Activated CD8-positive, alpha-beta memory T cell treated with anti-CD3 and anti-CD28 coated beads, Interleukin-2, amount 10 ng/mL, durations not matched to agents 7 days and 5 days (primary cell): Measurements from ENCODE around the gene SLAMF7. TPM values are rescaled to one million over a fixed set of nuclear protein-coding genes. Genes with fewer than 3 reads are reported as not detected.

Source experiments
- ATAC-seq: fragments of 150-1000 bp; cut with Tn5 transposase; one replicate; pipeline ENCODE4 v1.10.0; 2021; ENCODE audit warnings: moderate library complexity
- CTCF ChIA-PET: fragments of 350-600 bp; sonication (Branson Sonifier 250); formaldehyde crosslinking; loops from one replicate; lab custom pipeline; 2021; ENCODE audit warnings: antibody characterized with exemption; lab: Charles Lee
- DNase-seq: peaks from one replicate; pipeline ENCODE4 v3.0.0-alpha.2; 2020
- H3K27ac Mint-ChIP-seq: one replicate; pipeline ENCODE4 v1.8.0; 2021; ENCODE audit warnings: mild to moderate bottlenecking, mixed read lengths
- H3K27me3 Mint-ChIP-seq: one replicate; pipeline ENCODE4 v1.8.0; 2021; ENCODE audit warnings: mixed read lengths
- H3K36me3 Mint-ChIP-seq: one replicate; pipeline ENCODE4 v1.8.0; 2021; ENCODE audit warnings: mild to moderate bottlenecking, mixed read lengths
- H3K4me1 Mint-ChIP-seq: one replicate; pipeline ENCODE4 v1.8.0; 2021; ENCODE audit warnings: mixed read lengths
- H3K4me3 Mint-ChIP-seq: one replicate; pipeline ENCODE4 v1.8.0; 2021; ENCODE audit warnings: mild to moderate bottlenecking, moderate library complexity, mixed read lengths
- H3K9me3 Mint-ChIP-seq: one replicate; pipeline ENCODE4 v1.8.0; 2022; ENCODE audit warnings: low read depth, mixed read lengths
- total RNA-seq, 2 experiments: library from RNA; stranded (reverse); gene quantifications; one replicate each; pipeline ENCODE4 v1.2.3, GENCODE V29; 2021

SLAMF7 gene
- total RNA-seq, 2 experiments from 2014 or later: 107 to 126 TPM

DNA sequence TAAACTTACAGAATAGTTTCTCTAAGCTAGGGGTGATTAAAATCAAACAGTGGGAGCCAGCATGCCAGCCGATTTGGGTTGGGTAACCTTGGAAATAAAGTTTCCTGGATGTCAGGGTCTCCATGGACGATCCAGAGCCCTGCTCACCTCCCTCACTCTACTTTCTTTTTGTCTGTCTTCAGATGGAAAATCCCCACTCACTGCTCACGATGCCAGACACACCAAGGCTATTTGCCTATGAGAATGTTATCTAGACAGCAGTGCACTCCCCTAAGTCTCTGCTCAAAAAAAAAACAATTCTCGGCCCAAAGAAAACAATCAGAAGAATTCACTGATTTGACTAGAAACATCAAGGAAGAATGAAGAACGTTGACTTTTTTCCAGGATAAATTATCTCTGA, 13.9 kb downstream of the SLAMF7 start:
- no peaks in the 10 kb centered on the region for H3K9me3 Mint-ChIP-seq
- H3K27me3 Mint-ChIP-seq: no peaks in the 10 kb centered on the region
- CTCF ChIA-PET: interaction anchor here (1.0 to 1.7 kb wide), 5 partner anchors 9 to 124 kb away, joined by 4 to 5 read pairs (median 4); partner anchors contain the start of gene SLAMF7
- DNase-seq: no peak
- H3K27ac Mint-ChIP-seq: no peak overlapping the region
- ATAC-seq: no peak
- H3K36me3 Mint-ChIP-seq: peaks cover 72% of the 10 kb centered on the region
- H3K4me1 Mint-ChIP-seq: peaks cover 80% of the 10 kb centered on the region
- no peak overlapping the region for H3K4me3 Mint-ChIP-seq

DNA sequence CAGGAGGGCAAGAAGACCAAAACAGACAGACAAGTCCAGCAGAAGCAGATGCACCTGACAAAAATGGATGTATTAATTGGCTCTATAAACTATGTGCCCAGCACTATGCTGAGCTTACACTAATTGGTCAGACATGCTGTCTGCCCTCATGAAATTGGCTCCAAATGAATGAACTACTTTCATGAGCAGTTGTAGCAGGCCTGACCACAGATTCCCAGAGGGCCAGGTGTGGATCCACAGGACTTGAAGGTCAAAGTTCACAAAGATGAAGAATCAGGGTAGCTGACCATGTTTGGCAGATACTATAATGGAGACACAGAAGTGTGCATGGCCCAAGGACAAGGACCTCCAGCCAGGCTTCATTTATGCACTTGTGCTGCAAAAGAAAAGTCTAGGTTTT, 14.5 kb downstream of the SLAMF7 start:
- Mint-ChIP-seq H3K4me3 (no peak overlapping the region), H3K27me3 (no peaks in the 10 kb centered on the region), H3K9me3 (no peaks in the 10 kb centered on the region), H3K4me1 (peaks cover 75% of the 10 kb centered on the region), H3K27ac (no peak overlapping the region), H3K36me3 (peaks cover 65% of the 10 kb centered on the region)
- CTCF ChIA-PET: interaction anchor here (1.4 to 1.5 kb wide), 2 partner anchors 9 to 14 kb away, joined by 5 read pairs; no protein-coding TSS in a partner anchor
- DNase-seq (no peak), ATAC-seq (no peak)

DNA sequence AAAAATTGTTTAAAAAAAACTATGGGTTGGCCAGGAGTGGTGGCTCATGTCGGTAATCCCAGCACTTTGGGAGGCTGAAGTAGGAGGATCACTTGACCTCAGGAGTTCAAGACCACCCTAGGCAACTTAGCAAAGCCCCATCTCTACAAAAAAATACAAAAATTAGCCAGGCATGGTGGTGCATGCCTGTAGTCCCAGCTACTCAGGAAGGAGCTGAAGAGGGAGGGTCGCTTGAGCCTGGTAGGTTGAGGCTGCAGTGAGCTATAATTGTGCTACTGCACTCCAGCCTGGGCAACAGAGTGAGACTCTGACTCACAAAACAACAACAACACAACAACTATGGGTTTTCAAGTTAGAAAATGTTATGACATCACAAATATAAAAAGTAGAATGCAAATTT, 16.4 kb downstream of the SLAMF7 start:
- Mint-ChIP-seq H3K4me1 (peaks cover 66% of the 10 kb centered on the region), H3K9me3 (no peaks in the 10 kb centered on the region), H3K27me3 (no peaks in the 10 kb centered on the region), H3K4me3 (no peak overlapping the region), H3K27ac (peak overlapping the region; percentile 94), H3K36me3 (peaks cover 53% of the 10 kb centered on the region)
- no peak for DNase-seq
- CTCF ChIA-PET: interaction anchor here (0.8 to 2.7 kb wide), 15 partner anchors 8 to 80 kb away, joined by 3 to 35 read pairs (median 7); partner anchors contain the start of gene CD48
- no peak for ATAC-seq

DNA sequence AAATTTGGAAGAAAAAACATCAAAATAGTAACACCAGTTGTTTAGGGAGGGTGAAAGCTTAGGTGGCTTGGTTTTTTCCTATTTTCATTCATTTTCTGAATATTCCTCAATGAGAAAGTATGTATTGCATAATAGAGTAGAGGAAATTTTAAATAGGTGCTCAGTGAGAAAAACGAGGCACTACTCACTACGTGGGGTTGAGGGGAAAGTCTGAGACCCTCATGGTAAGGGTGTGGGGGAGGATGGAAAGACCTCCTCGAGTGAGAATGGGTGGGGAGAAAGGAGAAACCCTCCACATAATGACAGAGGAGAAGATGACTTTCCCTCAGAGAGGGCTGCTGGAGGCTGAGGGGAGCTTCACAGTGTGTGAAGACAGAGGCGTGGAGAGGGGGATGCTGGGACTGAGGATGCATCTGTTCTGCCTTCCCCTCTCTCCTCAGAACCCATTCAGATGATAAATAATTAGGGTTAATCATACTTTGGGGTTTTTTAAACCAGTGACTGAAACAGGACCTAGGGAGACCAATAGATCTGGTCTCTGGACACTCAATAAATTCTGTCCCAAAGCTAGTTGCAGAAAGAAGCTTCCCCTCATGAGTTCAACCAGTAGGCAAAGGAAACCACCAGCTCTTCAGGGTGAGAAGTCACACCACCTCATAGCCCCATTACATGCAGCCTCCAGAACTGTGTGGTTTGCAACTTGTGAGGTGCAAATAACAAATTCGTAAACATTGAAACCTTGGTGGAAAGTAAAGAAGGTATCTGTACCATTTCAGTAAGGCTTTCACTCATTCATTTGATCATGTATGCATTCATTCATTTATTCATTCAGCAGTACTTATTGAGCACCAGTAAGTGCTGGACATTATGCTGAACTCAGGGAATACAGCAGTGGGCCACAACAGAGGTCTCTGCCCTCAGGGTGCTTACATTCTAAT, 17.1 kb downstream of the SLAMF7 start:
- peak overlapping the region; percentile 25 for H3K4me3 Mint-ChIP-seq
- no peaks in the 10 kb centered on the region for H3K27me3 Mint-ChIP-seq
- H3K27ac Mint-ChIP-seq: peak overlapping the region; percentile 94
- ATAC-seq: peak; percentile 83
- H3K9me3 Mint-ChIP-seq: peaks cover 2% of the 10 kb centered on the region
- CTCF ChIA-PET: interaction anchor here (0.8 to 2.7 kb wide), 16 partner anchors 8 to 81 kb away, joined by 3 to 35 read pairs (median 7); partner anchors contain the start of genes CD48 and SLAMF7
- H3K36me3 Mint-ChIP-seq: peaks cover 49% of the 10 kb centered on the region
- DNase-seq: peak; percentile 84
- H3K4me1 Mint-ChIP-seq: peaks cover 61% of the 10 kb centered on the region

DNA sequence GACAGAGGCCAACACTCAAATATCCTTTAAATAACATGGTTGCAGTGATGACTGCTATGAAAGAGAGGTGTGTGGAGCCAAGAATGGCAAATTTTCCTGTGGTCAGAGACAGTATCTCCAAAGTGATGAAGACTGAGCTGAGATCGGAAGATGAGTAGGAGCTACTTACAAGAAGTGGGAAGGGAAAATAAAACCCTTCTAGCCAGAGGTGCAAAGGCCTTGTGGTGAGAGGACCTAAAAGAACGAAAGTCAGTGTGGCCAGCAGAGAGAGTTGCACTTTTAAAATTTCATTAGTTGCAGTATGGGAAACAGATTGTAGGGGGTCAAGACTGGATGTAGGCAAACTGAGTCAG, 17.8 kb downstream of the SLAMF7 start:
- Mint-ChIP-seq H3K4me1 (peaks cover 59% of the 10 kb centered on the region), H3K27me3 (no peaks in the 10 kb centered on the region), H3K9me3 (peaks cover 4% of the 10 kb centered on the region), H3K4me3 (peak overlapping the region; percentile 4), H3K36me3 (peaks cover 48% of the 10 kb centered on the region), H3K27ac (peak overlapping the region; percentile 94)
- no peak for DNase-seq
- CTCF ChIA-PET: interaction anchor here (1.0 to 2.7 kb wide), 9 partner anchors 9 to 34 kb away, joined by 3 to 35 read pairs (median 12); partner anchors contain the start of gene SLAMF7
- ATAC-seq: peak; percentile 29

DNA sequence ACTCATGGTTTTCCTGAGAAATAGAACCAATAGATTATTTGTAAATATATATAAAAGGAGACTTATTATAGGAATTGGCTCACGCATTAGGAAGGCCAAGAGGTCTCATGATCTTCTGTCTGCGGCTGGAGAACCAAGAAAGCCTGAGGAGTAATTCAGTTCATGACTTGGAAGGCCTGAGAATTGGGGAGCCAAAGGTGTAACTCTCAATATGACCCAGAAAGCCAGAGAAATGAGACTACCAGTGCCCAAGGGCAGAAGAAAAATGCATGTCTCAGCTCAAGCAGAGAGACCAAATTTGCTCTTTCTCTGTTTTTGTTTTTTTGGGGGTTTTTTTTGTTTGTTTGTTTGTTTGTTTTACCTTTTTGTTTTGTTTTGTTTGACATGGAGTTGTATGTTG, 19.5 kb downstream of the SLAMF7 start:
- Mint-ChIP-seq H3K4me3 (no peak overlapping the region), H3K27ac (no peak overlapping the region), H3K4me1 (peaks cover 52% of the 10 kb centered on the region), H3K36me3 (peaks cover 31% of the 10 kb centered on the region), H3K27me3 (no peaks in the 10 kb centered on the region), H3K9me3 (peaks cover 4% of the 10 kb centered on the region)
- DNase-seq: no peak
- CTCF ChIA-PET: interaction anchor here (1.0 to 2.5 kb wide), 4 partner anchors 10 to 77 kb away, joined by 3 to 6 read pairs (median 3); no protein-coding TSS in a partner anchor
- ATAC-seq: no peak

DNA sequence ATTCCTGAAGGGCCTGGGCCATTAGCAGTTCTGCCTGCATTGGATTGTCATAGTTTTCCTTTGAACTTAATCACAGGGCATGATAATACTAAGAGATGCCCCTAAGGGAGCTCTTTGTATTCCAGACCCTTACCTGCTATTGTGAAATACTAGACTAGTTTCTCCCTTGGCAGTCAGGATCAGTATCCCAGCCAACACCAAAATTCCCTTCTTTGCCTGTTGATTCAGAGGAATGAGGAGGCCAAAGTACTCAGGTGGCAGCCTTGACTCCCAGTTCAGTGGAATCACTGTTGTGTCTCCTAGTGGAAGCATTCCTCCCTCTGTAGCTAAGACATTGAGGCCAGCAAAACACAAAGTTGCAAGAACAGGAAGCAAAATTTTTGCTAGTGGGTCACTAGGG, 20.7 kb downstream of the SLAMF7 start:
- DNase-seq: no peak
- CTCF ChIA-PET: interaction anchor here (0.6 to 2.5 kb wide), 6 partner anchors 10 to 84 kb away, joined by 3 to 6 read pairs (median 3); no protein-coding TSS in a partner anchor
- peaks cover 46% of the 10 kb centered on the region for H3K4me1 Mint-ChIP-seq

DNA sequence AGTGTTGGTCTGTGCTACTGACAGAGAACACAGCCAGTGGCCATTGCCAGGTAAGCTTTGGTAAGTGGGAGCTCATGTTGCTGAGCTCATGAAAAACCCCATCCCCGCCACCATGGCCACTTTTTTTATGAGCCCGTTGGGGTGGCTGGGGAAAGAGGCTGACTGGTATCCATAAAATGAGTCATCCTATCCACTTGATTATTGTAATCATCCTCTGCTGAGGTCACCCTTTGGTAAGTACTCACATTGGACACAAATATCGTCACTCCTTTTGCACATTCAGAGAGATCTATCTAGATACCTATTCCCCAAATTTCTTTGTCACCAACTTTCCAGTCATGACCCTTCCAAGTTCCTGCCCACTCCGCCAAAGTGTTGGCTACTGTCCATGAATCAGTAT, 22.0 kb downstream of the SLAMF7 start:
- peaks cover 37% of the 10 kb centered on the region for H3K4me1 Mint-ChIP-seq
- no peak overlapping the region for H3K27ac Mint-ChIP-seq
- peaks cover 4% of the 10 kb centered on the region for H3K9me3 Mint-ChIP-seq
- no peak for DNase-seq
- no peak overlapping the region for H3K4me3 Mint-ChIP-seq
- CTCF ChIA-PET: interaction anchor here (1.4 to 11.4 kb wide), 3 partner anchors 15 to 36 kb away, joined by 3 to 292 read pairs (median 6); partner anchors contain the start of gene SLAMF7
- H3K36me3 Mint-ChIP-seq: peaks cover 20% of the 10 kb centered on the region
- H3K27me3 Mint-ChIP-seq: no peaks in the 10 kb centered on the region
- ATAC-seq: no peak

More for the DNA sequence above, 20.7 kb downstream of the SLAMF7 start:
- no peaks in the 10 kb centered on the region for H3K27me3 Mint-ChIP-seq
- H3K4me3 Mint-ChIP-seq: no peak overlapping the region
- H3K27ac Mint-ChIP-seq: no peak overlapping the region
- H3K9me3 Mint-ChIP-seq: peaks cover 4% of the 10 kb centered on the region
- no peak for ATAC-seq
- peaks cover 20% of the 10 kb centered on the region for H3K36me3 Mint-ChIP-seq

DNA sequence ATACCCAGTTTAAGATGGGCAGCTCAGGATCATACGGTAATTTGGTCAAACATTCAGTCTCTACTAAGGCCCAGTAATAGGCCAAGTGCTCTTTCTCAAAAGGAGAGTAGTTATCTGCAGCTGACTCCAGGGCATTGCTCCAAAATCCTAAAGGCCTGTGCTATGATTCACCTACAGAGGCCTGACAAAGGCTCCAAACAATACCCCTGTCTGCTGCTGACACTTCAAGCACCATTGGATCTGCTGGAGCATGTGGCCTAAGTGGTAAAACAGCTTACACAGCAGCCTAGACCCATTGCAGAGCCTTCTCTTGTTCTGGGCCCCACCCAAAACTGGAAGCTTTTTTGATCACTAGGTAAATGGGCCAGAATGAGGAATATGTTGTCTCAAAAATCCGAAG, 22.8 kb downstream of the SLAMF7 start:
- ATAC-seq (no peak), DNase-seq (no peak)
- Mint-ChIP-seq H3K36me3 (peaks cover 18% of the 10 kb centered on the region), H3K4me1 (peaks cover 35% of the 10 kb centered on the region), H3K27me3 (no peaks in the 10 kb centered on the region), H3K4me3 (no peak overlapping the region), H3K27ac (no peak overlapping the region), H3K9me3 (peaks cover 4% of the 10 kb centered on the region)
- CTCF ChIA-PET: interaction anchor here (0.9 to 11.4 kb wide), 5 partner anchors 14 to 73 kb away, joined by 3 to 292 read pairs (median 3); partner anchors contain the start of gene SLAMF7

DNA sequence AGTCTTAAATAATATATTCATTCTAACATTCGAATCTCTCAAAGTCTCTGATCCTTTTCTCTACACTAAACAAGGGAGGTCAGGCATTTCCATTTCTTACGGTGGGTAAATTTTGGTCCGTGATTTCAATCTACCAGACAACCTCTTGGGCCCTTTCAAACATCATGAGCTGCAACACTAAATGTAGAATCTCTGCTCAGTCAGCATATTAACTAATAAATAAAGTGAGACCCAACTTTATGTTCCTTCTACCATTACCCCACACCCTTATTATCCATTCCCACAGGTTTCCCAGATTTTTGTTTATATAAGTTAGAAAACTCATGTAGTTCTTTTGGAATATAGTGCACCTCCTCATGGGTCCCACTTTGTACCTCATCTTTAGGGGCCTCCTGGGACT, 24.9 kb downstream of the SLAMF7 start:
- DNase-seq (no peak), ATAC-seq (no peak)
- Mint-ChIP-seq H3K27me3 (no peaks in the 10 kb centered on the region), H3K36me3 (peaks cover 11% of the 10 kb centered on the region), H3K4me1 (peaks cover 38% of the 10 kb centered on the region), H3K27ac (no peak overlapping the region), H3K4me3 (no peak overlapping the region), H3K9me3 (peaks cover 4% of the 10 kb centered on the region)
- CTCF ChIA-PET: interaction anchor here (1.3 to 11.4 kb wide), 6 partner anchors 8 to 89 kb away, joined by 4 to 292 read pairs (median 8); partner anchors contain the start of gene SLAMF7

DNA sequence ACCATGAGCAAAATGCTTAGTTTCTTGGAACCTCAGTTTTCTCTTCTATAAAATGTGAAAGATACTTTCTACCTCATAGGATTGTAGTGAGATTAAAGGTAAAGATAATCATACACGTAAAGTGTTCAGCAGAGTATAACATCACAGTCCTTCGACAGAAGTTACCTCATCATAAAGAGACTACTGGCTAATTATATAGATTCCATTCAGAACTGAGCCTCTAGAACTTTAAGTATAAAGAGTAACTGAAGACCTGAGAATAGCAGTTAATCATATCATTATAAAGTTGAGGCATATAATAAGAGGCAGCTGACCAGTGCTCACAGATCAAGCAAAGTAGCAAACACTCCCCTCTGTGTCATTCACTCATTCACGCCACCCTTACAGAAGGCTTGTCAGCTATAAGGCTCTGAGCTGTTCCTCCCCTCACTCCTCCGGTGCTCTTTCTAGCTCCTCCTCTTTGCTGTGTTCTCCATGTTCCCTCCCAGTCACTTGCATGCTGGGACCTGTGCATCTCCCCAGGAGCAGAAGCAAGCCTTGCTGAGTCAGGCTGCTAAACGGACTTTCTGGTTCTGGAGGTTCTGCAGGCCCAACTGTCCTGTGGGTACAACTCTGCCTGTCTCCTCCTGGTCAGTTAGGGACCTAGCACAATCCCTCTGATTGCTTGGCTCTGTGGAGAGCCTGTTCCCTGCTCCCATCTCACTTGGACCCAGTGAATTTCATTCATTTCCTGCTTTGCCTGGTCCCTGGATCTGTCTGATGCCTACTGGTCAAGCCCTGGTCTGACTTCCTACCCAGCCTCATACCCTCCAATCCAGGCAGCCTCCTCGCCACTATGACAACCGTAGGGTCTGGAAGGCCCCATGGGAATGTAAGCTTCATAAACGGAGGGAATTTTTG, 28.6 kb downstream of the SLAMF7 start:
- H3K4me3 Mint-ChIP-seq: peak overlapping the region; percentile 78
- H3K36me3 Mint-ChIP-seq: peaks cover 2% of the 10 kb centered on the region
- H3K4me1 Mint-ChIP-seq: peaks cover 33% of the 10 kb centered on the region
- no peaks in the 10 kb centered on the region for H3K9me3 Mint-ChIP-seq
- ATAC-seq (peak; percentile 71), DNase-seq (peak; percentile 69)
- no peaks in the 10 kb centered on the region for H3K27me3 Mint-ChIP-seq
- peak overlapping the region; percentile 91 for H3K27ac Mint-ChIP-seq
- CTCF ChIA-PET: interaction anchor here (0.7 to 11.4 kb wide), 36 partner anchors 9 to 316 kb away, joined by 3 to 292 read pairs (median 5); partner anchors contain the start of genes CD244, CD48, ITLN2 and LY9

DNA sequence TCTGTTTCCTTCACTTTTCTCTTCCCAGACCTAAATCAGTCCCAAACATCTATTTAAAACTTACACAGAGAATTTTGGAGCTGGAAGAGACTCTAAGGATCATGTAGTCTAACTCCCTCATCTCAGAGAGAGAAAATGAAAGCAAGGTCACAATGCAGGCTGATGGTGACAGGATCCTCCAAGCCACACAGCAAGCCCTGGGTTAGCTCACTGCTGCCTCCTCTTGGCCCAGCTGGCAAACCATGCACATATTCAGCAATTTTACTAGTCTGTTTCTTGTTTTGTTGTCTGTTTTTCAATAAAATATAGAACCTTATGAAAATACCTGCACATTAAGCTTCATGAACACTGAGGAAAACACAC, 29.2 kb downstream of the SLAMF7 start:
- DNase-seq (peak; percentile 94), ATAC-seq (peak; percentile 95)
- Mint-ChIP-seq H3K4me3 (peak overlapping the region; percentile 78), H3K27me3 (no peaks in the 10 kb centered on the region), H3K9me3 (no peaks in the 10 kb centered on the region), H3K27ac (peak overlapping the region; percentile 91), H3K4me1 (peaks cover 32% of the 10 kb centered on the region), H3K36me3 (peaks cover 2% of the 10 kb centered on the region)
- CTCF ChIA-PET: interaction anchor here (0.7 to 11.4 kb wide), 34 partner anchors 9 to 317 kb away, joined by 3 to 292 read pairs (median 5); partner anchors contain the start of genes CD244, CD48, ITLN2 and LY9
